ENCODE measurements around the gene PTH2R. TPM values are rescaled to one million over a fixed set of nuclear protein-coding genes. Genes with fewer than 3 reads are reported as not detected.

PTH2R gene
- total RNA-seq, 1 experiment from 2014 or later, result not detected

- no peaks in the 10 kb centered on the region for H3K4me1 ChIP-seq (replicated peaks; ENCODE audit: insufficient read depth)
- no peak overlapping the region for H3K4me2 ChIP-seq
- intact Hi-C loops (cut with micrococcal nuclease; ENCODE audit: unreplicated experiment), result no loop called here
- no peak for DNase-seq
- no peak overlapping the region for H3K4me3 ChIP-seq
- H3K27me3 ChIP-seq (ENCODE audit: insufficient read depth, low read depth), result no peaks in the 10 kb centered on the region
- H3K36me3 ChIP-seq (ENCODE audit: low read depth), result no peaks in the 10 kb centered on the region
- BruUV-seq (replicated peaks), result no TSS peak
- ChIA-PET POLR2A (ENCODE audit: unreplicated experiment) (no interaction called here), CTCF (no interaction called here)
- no peaks in the 10 kb centered on the region for H3K79me2 ChIP-seq (ENCODE audit: low read depth)
- no peak overlapping the region for H2AFZ ChIP-seq
- H3F3A ChIP-seq (ENCODE audit: insufficient read depth, low read depth), result no peaks in the 10 kb centered on the region
- no peaks in the 10 kb centered on the region for H3K9me3 ChIP-seq (ENCODE audit: insufficient read depth, low read depth)
- no peaks in the 10 kb centered on the region for H3K9me2 ChIP-seq (ENCODE audit: insufficient read depth)
- no peaks in the 10 kb centered on the region for H4K20me1 ChIP-seq (ENCODE audit: insufficient read depth)
- no peak overlapping the region for H3K27ac ChIP-seq
- TF ChIP-seq, protein P1, sequence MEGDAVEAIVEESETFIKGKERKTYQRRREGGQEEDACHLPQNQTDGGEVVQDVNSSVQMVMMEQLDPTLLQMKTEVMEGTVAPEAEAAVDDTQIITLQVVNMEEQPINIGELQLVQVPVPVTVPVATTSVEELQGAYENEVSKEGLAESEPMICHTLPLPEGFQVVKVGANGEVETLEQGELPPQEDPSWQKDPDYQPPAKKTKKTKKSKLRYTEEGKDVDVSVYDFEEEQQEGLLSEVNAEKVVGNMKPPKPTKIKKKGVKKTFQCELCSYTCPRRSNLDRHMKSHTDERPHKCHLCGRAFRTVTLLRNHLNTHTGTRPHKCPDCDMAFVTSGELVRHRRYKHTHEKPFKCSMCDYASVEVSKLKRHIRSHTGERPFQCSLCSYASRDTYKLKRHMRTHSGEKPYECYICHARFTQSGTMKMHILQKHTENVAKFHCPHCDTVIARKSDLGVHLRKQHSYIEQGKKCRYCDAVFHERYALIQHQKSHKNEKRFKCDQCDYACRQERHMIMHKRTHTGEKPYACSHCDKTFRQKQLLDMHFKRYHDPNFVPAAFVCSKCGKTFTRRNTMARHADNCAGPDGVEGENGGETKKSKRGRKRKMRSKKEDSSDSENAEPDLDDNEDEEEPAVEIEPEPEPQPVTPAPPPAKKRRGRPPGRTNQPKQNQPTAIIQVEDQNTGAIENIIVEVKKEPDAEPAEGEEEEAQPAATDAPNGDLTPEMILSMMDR (conservative IDR thresholded peaks at IDR 0.05), result no peak
- no peak for TF ChIP-seq EZH2 (IDR thresholded peaks at IDR 0.05; ENCODE audit: low read depth)
These were observed 83.9 kb downstream of the PTH2R start for GRCh38 chr2:208490492-208490891.

- H3K4me2 ChIP-seq, result no peak overlapping the region
- H2AFZ ChIP-seq, result no peak overlapping the region
- no peak overlapping the region for H3K4me3 ChIP-seq
- intact Hi-C loops (cut with micrococcal nuclease; ENCODE audit: unreplicated experiment), result no loop called here
- DNase-seq, result no peak
- H3K36me3 ChIP-seq (ENCODE audit: low read depth), result no peaks in the 10 kb centered on the region
- H3K79me2 ChIP-seq (ENCODE audit: low read depth), result no peaks in the 10 kb centered on the region
- no peaks in the 10 kb centered on the region for H3K27me3 ChIP-seq (ENCODE audit: insufficient read depth, low read depth)
- no peaks in the 10 kb centered on the region for H3K4me1 ChIP-seq (replicated peaks; ENCODE audit: insufficient read depth)
- no peaks in the 10 kb centered on the region for H3F3A ChIP-seq (ENCODE audit: insufficient read depth, low read depth)
- no peaks in the 10 kb centered on the region for H3K9me2 ChIP-seq (ENCODE audit: insufficient read depth)
- H4K20me1 ChIP-seq (ENCODE audit: insufficient read depth), result no peaks in the 10 kb centered on the region
- TF ChIP-seq, protein P1 (conservative IDR thresholded peaks at IDR 0.05), result no peak
- no peak for TF ChIP-seq EZH2 (IDR thresholded peaks at IDR 0.05; ENCODE audit: low read depth)
- ChIA-PET POLR2A (ENCODE audit: unreplicated experiment) (no interaction called here), CTCF (no interaction called here)
- no peak overlapping the region for H3K27ac ChIP-seq
- no TSS peak for BruUV-seq (replicated peaks)
- H3K9me3 ChIP-seq (ENCODE audit: insufficient read depth, low read depth), result no peaks in the 10 kb centered on the region
These were observed 85.0 kb downstream of the PTH2R start for GRCh38 chr2:208491641-208492040.

- Histone ChIP-seq H3K79me2 (ENCODE audit: low read depth) (no peaks in the 10 kb centered on the region), H4K20me1 (ENCODE audit: insufficient read depth) (no peaks in the 10 kb centered on the region), H3K9me3 (ENCODE audit: insufficient read depth, low read depth) (no peaks in the 10 kb centered on the region), H3F3A (ENCODE audit: insufficient read depth, low read depth) (no peaks in the 10 kb centered on the region), H3K9me2 (ENCODE audit: insufficient read depth) (no peaks in the 10 kb centered on the region), H3K36me3 (ENCODE audit: low read depth) (no peaks in the 10 kb centered on the region), H3K27me3 (ENCODE audit: insufficient read depth, low read depth) (no peaks in the 10 kb centered on the region), H3K27ac (no peak overlapping the region), H3K4me3 (no peak overlapping the region), H3K4me2 (no peak overlapping the region), H2AFZ (no peak overlapping the region), H3K4me1 (replicated peaks; ENCODE audit: insufficient read depth) (no peaks in the 10 kb centered on the region)
- POLR2A ChIA-PET (ENCODE audit: unreplicated experiment), result no interaction called here
- DNase-seq, result no peak
- intact Hi-C loops (cut with micrococcal nuclease; ENCODE audit: unreplicated experiment), result no loop called here
- TF ChIP-seq EZH2 (IDR thresholded peaks at IDR 0.05; ENCODE audit: low read depth), result no peak
- TF ChIP-seq, protein P1 (conservative IDR thresholded peaks at IDR 0.05), result no peak
- no TSS peak for BruUV-seq (replicated peaks)
- CTCF ChIA-PET, result no interaction called here
These were observed 85.5 kb downstream of the PTH2R start for GRCh38 chr2:208492069-208492468.

Measured in PC-9 (cell line).